Natural killer cell (primary cell): ENCODE results near the gene PTCH1. TPM values are rescaled to one million over a fixed set of nuclear protein-coding genes. Genes with fewer than 3 reads are reported as not detected.

Experiments used
- ATAC-seq, 3 donors: fragments of 150-1000 bp in 2 of 3; fragments of 200-7000 bp in 1 of 3; cut with Tn5 transposase; 1 replicate in 1 of 3; 2 replicates in 2 of 3; pipeline ENCODE4 v1.10.0; 2021; ENCODE audit warnings: mild to moderate bottlenecking in 2 of 3, moderate library complexity in 2 of 3
- DNase-seq, 2 donors: peaks; one replicate each; pipeline versions ENCODE4 v3.0.0 to v3.0.0-alpha.2; 2013 to 2021; ENCODE audit warnings: mixed read lengths in 1 of 2
- H3K27ac ChIP-seq: one replicate; pipeline ENCODE4 v1.5.1; 2013; ENCODE audit warnings: mild to moderate bottlenecking, low read length
- H3K27me3 ChIP-seq: one replicate; pipeline ENCODE4 v1.6.1; 2013; ENCODE audit warnings: low read length; ENCODE audit not compliant: control insufficient read depth, insufficient read depth
- H3K36me3 ChIP-seq: one replicate; pipeline ENCODE4 v1.6.1; 2013; ENCODE audit warnings: low read length; ENCODE audit not compliant: control insufficient read depth, insufficient read depth
- H3K4me1 ChIP-seq: one replicate; pipeline ENCODE4 v1.6.1; 2013; ENCODE audit warnings: low read length; ENCODE audit not compliant: control insufficient read depth, insufficient read depth
- H3K4me3 ChIP-seq: one replicate; pipeline ENCODE4 v1.5.1; 2013; ENCODE audit warnings: low read length
- H3K9me3 ChIP-seq: one replicate; pipeline ENCODE4 v1.6.1; 2013; ENCODE audit warnings: low read length; ENCODE audit not compliant: control insufficient read depth, insufficient read depth
- H3K27ac Mint-ChIP-seq, 2 donors: one replicate each; pipeline ENCODE4 v1.8.0; 2022; ENCODE audit warnings: mild to moderate bottlenecking in 2 of 2, mixed read lengths in 2 of 2, moderate library complexity in 1 of 2
- H3K27me3 Mint-ChIP-seq, 2 donors: one replicate each; pipeline ENCODE4 v1.8.0; 2022; ENCODE audit warnings: low read depth in 2 of 2, mixed read lengths in 2 of 2
- H3K36me3 Mint-ChIP-seq: one replicate; pipeline ENCODE4 v1.8.0; 2022; ENCODE audit warnings: mixed read lengths
- H3K4me1 Mint-ChIP-seq, 2 donors: one replicate each; pipeline ENCODE4 v1.8.0; 2022; ENCODE audit warnings: mixed read lengths in 2 of 2
- H3K4me3 Mint-ChIP-seq: one replicate; pipeline ENCODE4 v1.8.0; 2022; ENCODE audit warnings: mild to moderate bottlenecking, moderate library complexity, mixed read lengths
- H3K9me3 Mint-ChIP-seq, 2 donors: one replicate each; pipeline ENCODE4 v1.8.0; 2022; ENCODE audit warnings: mixed read lengths in 2 of 2
- whole genome bisulfite sequencing: methylation state at CpG from one replicate; pipeline ENCODE4 v1.1.7; 2013; ENCODE audit warnings: missing lambda C conversion rate; ENCODE audit not compliant: insufficient coverage; 5-methylcytosine and 5-hydroxymethylcytosine counted together
- intact Hi-C: fragments of 100-400 bp; cut with micrococcal nuclease; formaldehyde crosslinking; loops from one replicate; pipeline ENCODE4 v1.14.2; 2022
- total RNA-seq, 4 donors: library from RNA; stranded (reverse); fragments of 120-200 nt in 1 of 4; gene quantifications; one replicate each; pipeline versions ENCODE4 v1.2.3 to v1.2.4, GENCODE V29; 2013 to 2022
- TF ChIP-seq, protein P1 (sequence below): fragments of 200-600 bp; IDR thresholded peaks from one replicate; pipeline ENCODE4 v1.8.0; 2022; ENCODE audit warnings: antibody characterized with exemption

Gene PTCH1
- total RNA-seq, result 100 to 1,000 TPM in 1 of 3 donors, 10 to 100 TPM in 2; 60.9 to 127 (median 82.1) TPM
- total RNA-seq (2013), result 24.8 TPM

DNA sequence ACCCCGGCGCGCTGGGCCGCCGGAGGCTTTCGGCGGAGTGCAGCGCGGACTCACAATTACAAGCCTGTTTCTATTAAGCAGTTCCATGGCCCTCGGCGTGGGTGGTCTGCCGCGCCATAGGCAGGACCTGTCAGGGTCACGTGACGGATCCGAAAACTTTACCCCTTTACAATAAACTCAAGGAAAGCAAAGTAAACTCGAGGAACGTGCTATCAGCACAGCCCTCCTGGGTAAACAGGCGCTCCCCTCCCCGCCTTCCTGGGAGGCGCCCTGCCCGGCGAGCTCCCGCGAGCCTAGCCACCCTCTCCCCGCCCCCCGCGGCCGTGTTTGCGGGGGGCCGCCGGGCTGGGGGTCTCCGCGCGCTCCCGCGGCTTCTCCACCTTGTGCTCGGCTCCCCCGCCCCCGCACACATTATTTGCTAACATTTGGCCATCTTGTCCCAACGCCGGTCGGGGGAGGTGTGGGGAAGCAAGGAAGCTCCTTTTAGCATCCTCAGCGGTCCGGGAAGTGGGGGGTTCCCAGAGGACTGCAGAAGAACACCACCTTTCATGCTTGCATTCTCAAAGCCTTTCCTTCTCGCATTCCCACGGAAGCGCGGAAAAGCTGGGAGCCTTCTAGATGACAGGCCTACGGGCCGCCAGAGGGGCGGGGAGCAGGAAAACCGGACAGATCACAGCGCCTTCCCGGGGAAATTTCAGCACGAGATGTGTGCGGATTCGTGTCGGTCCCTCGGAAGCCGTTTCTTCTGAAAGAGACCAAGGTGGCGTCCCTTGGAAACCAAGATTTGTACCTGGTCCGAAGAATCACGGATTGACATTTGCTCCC is at the start of gene PTCH1:
TSS of gene PTCH1 (minus strand) at position 238 of the 825 bp plus-strand sequence.
- TF ChIP-seq, protein P1, sequence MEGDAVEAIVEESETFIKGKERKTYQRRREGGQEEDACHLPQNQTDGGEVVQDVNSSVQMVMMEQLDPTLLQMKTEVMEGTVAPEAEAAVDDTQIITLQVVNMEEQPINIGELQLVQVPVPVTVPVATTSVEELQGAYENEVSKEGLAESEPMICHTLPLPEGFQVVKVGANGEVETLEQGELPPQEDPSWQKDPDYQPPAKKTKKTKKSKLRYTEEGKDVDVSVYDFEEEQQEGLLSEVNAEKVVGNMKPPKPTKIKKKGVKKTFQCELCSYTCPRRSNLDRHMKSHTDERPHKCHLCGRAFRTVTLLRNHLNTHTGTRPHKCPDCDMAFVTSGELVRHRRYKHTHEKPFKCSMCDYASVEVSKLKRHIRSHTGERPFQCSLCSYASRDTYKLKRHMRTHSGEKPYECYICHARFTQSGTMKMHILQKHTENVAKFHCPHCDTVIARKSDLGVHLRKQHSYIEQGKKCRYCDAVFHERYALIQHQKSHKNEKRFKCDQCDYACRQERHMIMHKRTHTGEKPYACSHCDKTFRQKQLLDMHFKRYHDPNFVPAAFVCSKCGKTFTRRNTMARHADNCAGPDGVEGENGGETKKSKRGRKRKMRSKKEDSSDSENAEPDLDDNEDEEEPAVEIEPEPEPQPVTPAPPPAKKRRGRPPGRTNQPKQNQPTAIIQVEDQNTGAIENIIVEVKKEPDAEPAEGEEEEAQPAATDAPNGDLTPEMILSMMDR, result no peak
- WGBS, result 10% methylated on average over 61 of the region's 64 CpGs
- peak; percentile 36 to 69 for DNase-seq
- Mint-ChIP-seq H3K4me3 (peak within 1 kb of the TSS; percentile 98), H3K4me1 (peaks cover 31 to 39% of the 10 kb centered on the region in 2 donors), H3K27me3 (peaks cover 22 to 31% of the 10 kb centered on the region in 2 donors), H3K27ac (peak within 1 kb of the TSS; percentile 76 to 90), H3K36me3 (no peaks in the 10 kb centered on the region), H3K9me3 (no peaks in the 10 kb centered on the region)
- Histone ChIP-seq H3K36me3 (no peaks in the 10 kb centered on the region), H3K9me3 (no peaks in the 10 kb centered on the region), H3K4me1 (peaks cover 23% of the 10 kb centered on the region), H3K27me3 (peaks cover 18% of the 10 kb centered on the region), H3K4me3 (peak within 1 kb of the TSS; percentile 42), H3K27ac (no peak within 1 kb of the TSS)
- intact Hi-C loops, result no loop called here
- peak; percentile 66 to 73 (median 69) for ATAC-seq

DNA sequence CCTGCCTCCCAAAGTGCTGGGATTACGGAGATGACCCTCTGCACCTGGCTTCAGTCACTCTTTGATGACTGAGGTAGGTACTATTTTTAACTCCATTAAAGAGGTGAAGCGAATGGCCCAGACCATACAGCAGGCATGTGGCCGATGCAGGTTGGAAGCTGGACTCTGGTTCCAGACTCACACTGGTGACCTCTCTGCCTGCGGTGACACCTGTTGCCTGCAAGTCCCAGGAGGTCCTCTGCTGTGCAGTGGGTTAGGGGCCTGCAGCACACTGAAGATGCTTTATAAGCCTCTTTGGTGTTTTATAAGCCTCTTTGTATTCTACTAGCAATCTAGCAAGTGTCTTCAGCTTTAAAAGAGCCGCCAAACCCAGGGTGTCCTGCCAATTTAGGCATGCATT is 49.2 kb upstream of the PTCH1 start:
- TF ChIP-seq, protein P1, result no peak
- Histone ChIP-seq H3K36me3 (no peaks in the 10 kb centered on the region), H3K4me3 (no peak overlapping the region), H3K4me1 (peaks cover 10% of the 10 kb centered on the region), H3K9me3 (no peaks in the 10 kb centered on the region), H3K27ac (no peak overlapping the region), H3K27me3 (peaks cover 16% of the 10 kb centered on the region)
- Mint-ChIP-seq H3K4me1 (peaks cover 11 to 12% of the 10 kb centered on the region in 2 donors), H3K9me3 (no peaks in the 10 kb centered on the region), H3K27ac (no peak overlapping the region), H3K27me3 (peaks cover 31 to 52% of the 10 kb centered on the region in 2 donors), H3K36me3 (no peaks in the 10 kb centered on the region), H3K4me3 (no peak overlapping the region)
- DNase-seq, result no peak
- 93% methylated on average over 5 of the region's 5 CpGs for WGBS
- intact Hi-C loops, result no loop called here
- ATAC-seq, result no peak

DNA sequence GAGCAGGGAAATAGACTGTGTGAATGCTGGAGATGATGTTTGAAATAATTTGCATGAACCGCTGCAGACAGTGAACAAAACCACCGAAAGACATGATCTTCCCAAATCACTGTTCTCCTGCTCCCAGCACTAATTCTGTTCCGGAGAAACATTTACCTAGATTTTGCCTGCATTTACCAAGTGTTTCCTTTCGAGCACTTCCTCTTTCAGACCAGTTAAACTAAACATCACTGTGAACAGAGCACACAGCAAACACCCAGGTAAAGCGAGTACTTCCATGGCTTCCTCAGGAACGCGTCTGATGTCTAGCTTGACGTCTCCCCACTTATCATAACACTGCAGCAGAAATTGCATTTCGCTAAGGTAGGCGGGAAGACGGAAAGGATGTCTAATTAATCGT is 45.1 kb upstream of the PTCH1 start:
- H3K4me3 Mint-ChIP-seq, result no peak overlapping the region
- no peaks in the 10 kb centered on the region for H3K36me3 Mint-ChIP-seq
- peaks cover 4% of the 10 kb centered on the region for H3K27me3 ChIP-seq
- no peaks in the 10 kb centered on the region for H3K4me1 ChIP-seq
- intact Hi-C loops, result no loop called here
- no peaks in the 10 kb centered on the region for H3K9me3 ChIP-seq
- no peaks in the 10 kb centered on the region for H3K9me3 Mint-ChIP-seq
- ATAC-seq, result no peak
- WGBS, result 25% methylated on average over 12 of the region's 12 CpGs
- peaks cover 0 to 5% of the 10 kb centered on the region in 2 donors for H3K4me1 Mint-ChIP-seq
- H3K27me3 Mint-ChIP-seq, result peaks cover 32 to 66% of the 10 kb centered on the region in 2 donors
- no peak for DNase-seq
- no peak overlapping the region for H3K27ac ChIP-seq
- no peak overlapping the region for H3K4me3 ChIP-seq
- no peak overlapping the region for H3K27ac Mint-ChIP-seq
- H3K36me3 ChIP-seq, result no peaks in the 10 kb centered on the region
- TF ChIP-seq, protein P1, result no peak
